OCI-LY3 (cell line): ENCODE data around the gene RAB2B.

Experiments used
- CTCF ChIP-seq: fragments of 200-600, 300-600 bp; sonication (generic); IDR thresholded peaks from 2 replicates; pipeline ENCODE4 v1.5.1; 2014; ENCODE audit warnings: antibody characterized with exemption, low read length, low read depth
- EZH2phosphoT487 ChIP-seq: fragments of 200-600 bp; shearing (Covaris generic); IDR thresholded peaks from 2 replicates; pipeline ENCODE4 v1.6.1; 2018; ENCODE audit warnings: antibody characterized with exemption, mixed run types, low read depth

GRCh38 chr14:21523203-21523602, 46.4 kb upstream of the RAB2B start:
- no peak for TF ChIP-seq CTCF
- no peak for TF ChIP-seq EZH2phosphoT487
